Measurements from ENCODE around the gene RTEL1.
"Not testable (repeated sequence)": the region's sequence is repeated elsewhere in the genome, so short reads cannot be mapped to it uniquely, and the experiment has no call there.

RTEL1 gene

GRCh38 chr20:63648895-63649589 is 9.1 kb upstream of the RTEL1 start:
- no peak for DNase-seq (ENCODE audit: low spot score)

- not testable (repeated sequence) for DNase-seq (ENCODE audit: low spot score)
Measured at GRCh38 chr20:63650486-63650885, 7.6 kb upstream of the RTEL1 start.

GRCh38 chr20:63651942-63652191 is 6.2 kb upstream of the RTEL1 start:
- DNase-seq (ENCODE audit: low spot score) = no peak

- peak; percentile 51 for DNase-seq (ENCODE audit: low spot score)
Measured at GRCh38 chr20:63652192-63652980, 5.7 kb upstream of the RTEL1 start.

GRCh38 chr20:63653041-63653973 is 4.8 kb upstream of the RTEL1 start, which contains the start of gene STMN3:
Gene STMN3, minus strand, starts transcription at chr20:63653424. Its CDS starts 79 bp downstream, at chr20:63653345.
- DNase-seq (ENCODE audit: low spot score) = peak; percentile 92

- no peak for DNase-seq (ENCODE audit: low spot score)
Measured at GRCh38 chr20:63653974-63654668, 4.0 kb upstream of the RTEL1 start.

GRCh38 chr20:63655249-63655648 is 2.9 kb upstream of the RTEL1 start:
- DNase-seq (ENCODE audit: low spot score) = no peak

- DNase-seq (ENCODE audit: low spot score) = no peak
Measured at GRCh38 chr20:63656451-63656850, 1.7 kb upstream of the RTEL1 start.

GRCh38 chr20:63657260-63657936 is 714 bp upstream of the RTEL1 start:
- peak; percentile 41 for DNase-seq (ENCODE audit: low spot score)

- no peak for DNase-seq (ENCODE audit: low spot score)
Measured at GRCh38 chr20:63658749-63659187, 656 bp downstream of the RTEL1 start.

GRCh38 chr20:63659370-63659769 is 1.3 kb downstream of the RTEL1 start:
- no peak for DNase-seq (ENCODE audit: low spot score)

- not testable (repeated sequence) for DNase-seq (ENCODE audit: low spot score)
Measured at GRCh38 chr20:63660174-63660573, 2.1 kb downstream of the RTEL1 start.

GRCh38 chr20:63660622-63661021 is 2.5 kb downstream of the RTEL1 start:
- no peak for DNase-seq (ENCODE audit: low spot score)

- DNase-seq (ENCODE audit: low spot score) = no peak
Measured at GRCh38 chr20:63661108-63661507, 3.0 kb downstream of the RTEL1 start.

GRCh38 chr20:63661959-63662812 is 4.1 kb downstream of the RTEL1 start:
- DNase-seq (ENCODE audit: low spot score) = no peak

- DNase-seq (ENCODE audit: low spot score) = no peak
Measured at GRCh38 chr20:63662813-63663189, 4.7 kb downstream of the RTEL1 start.

GRCh38 chr20:63663332-63664066 is 5.4 kb downstream of the RTEL1 start:
- no peak for DNase-seq (ENCODE audit: low spot score)

- DNase-seq (ENCODE audit: low spot score) = no peak
Measured at GRCh38 chr20:63664143-63664851, 6.2 kb downstream of the RTEL1 start.

Data from AG08396 (cell line).